ENCODE results near the gene CARM1.

The CARM1 gene

GRCh38 chr19:10826846-10827245 is 44.5 kb upstream of the CARM1 start:
- no peaks in the 10 kb centered on the region for H4K20me1 ChIP-seq (ENCODE audit: insufficient read depth, low read length)
- no peaks in the 10 kb centered on the region for H3K9me2 ChIP-seq (replicated peaks; ENCODE audit: insufficient read depth, low read length)
- no peaks in the 10 kb centered on the region for H3K36me3 ChIP-seq (replicated peaks; ENCODE audit: insufficient read depth, low read length)
- no peak for DNase-seq
- no peaks in the 10 kb centered on the region for H3K4me1 ChIP-seq (ENCODE audit: low read length)
- no peak overlapping the region for H3K9ac ChIP-seq (ENCODE audit: low read length)
- H3K4me3 ChIP-seq (ENCODE audit: low read length): no peak overlapping the region
- no peaks in the 10 kb centered on the region for H3K9me3 ChIP-seq (replicated peaks; ENCODE audit: insufficient read depth, low read length)
- no peaks in the 10 kb centered on the region for H3K27me3 ChIP-seq (replicated peaks; ENCODE audit: insufficient read depth, low read length)
- no peaks in the 10 kb centered on the region for H3K79me2 ChIP-seq (ENCODE audit: low read length)
- H3K4me2 ChIP-seq (ENCODE audit: low read depth, low read length): no peak overlapping the region
- no peak for TF ChIP-seq EZH2 (optimal IDR thresholded peaks at IDR 0.05; ENCODE audit: low read depth, low read length)
- H3K27ac ChIP-seq (ENCODE audit: low read length): no peak overlapping the region
- no peak overlapping the region for H2AFZ ChIP-seq (ENCODE audit: low read length)
- H3F3A ChIP-seq (ENCODE audit: insufficient read depth, low read length): no peaks in the 10 kb centered on the region

- no peaks in the 10 kb centered on the region for H3K36me3 ChIP-seq (replicated peaks; ENCODE audit: insufficient read depth, low read length)
Observed at GRCh38 chr19:10828981-10829821, 42.2 kb upstream of the CARM1 start.

GRCh38 chr19:10829967-10830366 is 41.4 kb upstream of the CARM1 start:
- peaks cover under 1% of the 10 kb centered on the region; the same call in 1 of the 2 replicates for H3K4me1 ChIP-seq (ENCODE audit: low read length)
- peaks cover 2% of the 10 kb centered on the region; the same call in 1 of the 2 replicates for H3K79me2 ChIP-seq (ENCODE audit: low read length)
- H3K9me2 ChIP-seq (replicated peaks; ENCODE audit: insufficient read depth, low read length): no peaks in the 10 kb centered on the region
- H3K4me2 ChIP-seq (ENCODE audit: low read depth, low read length): no peak overlapping the region
- H3K27me3 ChIP-seq (replicated peaks; ENCODE audit: insufficient read depth, low read length): no peaks in the 10 kb centered on the region
- no peak overlapping the region for H3K27ac ChIP-seq (ENCODE audit: low read length)
- H3F3A ChIP-seq (ENCODE audit: insufficient read depth, low read length): peaks cover 7% of the 10 kb centered on the region; the same call in 1 of the 2 replicates
- H3K4me3 ChIP-seq (ENCODE audit: low read length): no peak overlapping the region
- H3K9ac ChIP-seq (ENCODE audit: low read length): no peak overlapping the region
- TF ChIP-seq CTCF (IDR thresholded peaks at IDR 0.05; ENCODE audit: low read length): no peak
- TF ChIP-seq EZH2phosphoT487 (IDR thresholded peaks at IDR 0.05; ENCODE audit: low read length): no peak
- TF ChIP-seq EZH2 (optimal IDR thresholded peaks at IDR 0.05; ENCODE audit: low read depth, low read length): no peak
- no peak for DNase-seq
- H4K20me1 ChIP-seq (ENCODE audit: insufficient read depth, low read length): no peaks in the 10 kb centered on the region
- no peak overlapping the region for H2AFZ ChIP-seq (ENCODE audit: low read length)
- no peaks in the 10 kb centered on the region for H3K9me3 ChIP-seq (replicated peaks; ENCODE audit: insufficient read depth, low read length)
- no peaks in the 10 kb centered on the region for H3K36me3 ChIP-seq (replicated peaks; ENCODE audit: insufficient read depth, low read length)

More at GRCh38 chr19:10828981-10829821, 42.2 kb upstream of the CARM1 start:
- Histone ChIP-seq H3K79me2 (ENCODE audit: low read length) (no peaks in the 10 kb centered on the region), H3K9ac (ENCODE audit: low read length) (no peak overlapping the region), H3K27ac (ENCODE audit: low read length) (no peak overlapping the region), H3K9me2 (replicated peaks; ENCODE audit: insufficient read depth, low read length) (no peaks in the 10 kb centered on the region), H2AFZ (ENCODE audit: low read length) (no peak overlapping the region), H3K4me1 (ENCODE audit: low read length) (no peaks in the 10 kb centered on the region), H3K4me2 (ENCODE audit: low read depth, low read length) (no peak overlapping the region), H4K20me1 (ENCODE audit: insufficient read depth, low read length) (no peaks in the 10 kb centered on the region), H3K9me3 (replicated peaks; ENCODE audit: insufficient read depth, low read length) (no peaks in the 10 kb centered on the region), H3F3A (ENCODE audit: insufficient read depth, low read length) (peaks cover 3% of the 10 kb centered on the region; the same call in 1 of the 2 replicates), H3K4me3 (ENCODE audit: low read length) (no peak overlapping the region), H3K27me3 (replicated peaks; ENCODE audit: insufficient read depth, low read length) (no peaks in the 10 kb centered on the region)
- no peak for TF ChIP-seq CTCF (IDR thresholded peaks at IDR 0.05; ENCODE audit: low read length)
- TF ChIP-seq EZH2 (optimal IDR thresholded peaks at IDR 0.05; ENCODE audit: low read depth, low read length): no peak
- TF ChIP-seq EZH2phosphoT487 (IDR thresholded peaks at IDR 0.05; ENCODE audit: low read length): no peak
- no peak for DNase-seq

- no peak overlapping the region for H2AFZ ChIP-seq (ENCODE audit: low read length)
- H3K27me3 ChIP-seq (replicated peaks; ENCODE audit: insufficient read depth, low read length): no peaks in the 10 kb centered on the region
- no peaks in the 10 kb centered on the region for H4K20me1 ChIP-seq (ENCODE audit: insufficient read depth, low read length)
- peaks cover 5% of the 10 kb centered on the region; the same call in 1 of the 2 replicates for H3K4me1 ChIP-seq (ENCODE audit: low read length)
- peaks cover 7% of the 10 kb centered on the region; the same call in 1 of the 2 replicates for H3F3A ChIP-seq (ENCODE audit: insufficient read depth, low read length)
- peaks cover 6% of the 10 kb centered on the region; the same call in 1 of the 2 replicates for H3K79me2 ChIP-seq (ENCODE audit: low read length)
- no peaks in the 10 kb centered on the region for H3K9me2 ChIP-seq (replicated peaks; ENCODE audit: insufficient read depth, low read length)
- no peak overlapping the region for H3K27ac ChIP-seq (ENCODE audit: low read length)
- no peak overlapping the region for H3K4me2 ChIP-seq (ENCODE audit: low read depth, low read length)
- no peak overlapping the region for H3K4me3 ChIP-seq (ENCODE audit: low read length)
- H3K9ac ChIP-seq (ENCODE audit: low read length): no peak overlapping the region
- no peaks in the 10 kb centered on the region for H3K36me3 ChIP-seq (replicated peaks; ENCODE audit: insufficient read depth, low read length)
- no peaks in the 10 kb centered on the region for H3K9me3 ChIP-seq (replicated peaks; ENCODE audit: insufficient read depth, low read length)
- DNase-seq: no peak
- no peak for TF ChIP-seq EZH2phosphoT487 (IDR thresholded peaks at IDR 0.05; ENCODE audit: low read length)
- no peak for TF ChIP-seq EZH2 (optimal IDR thresholded peaks at IDR 0.05; ENCODE audit: low read depth, low read length)
- no peak for TF ChIP-seq CTCF (IDR thresholded peaks at IDR 0.05; ENCODE audit: low read length)
Observed at GRCh38 chr19:10830370-10830769, 41.0 kb upstream of the CARM1 start.

Measured in MM.1S (cell line).